WTC11 (cell line): ENCODE data around the gene DCTD. TPM values are rescaled to one million over a fixed set of nuclear protein-coding genes. Genes with fewer than 3 reads are reported as not detected.

ENCODE experiments used
- ATAC-seq: fragments of 200-7000 bp; cut with Tn5 transposase; 2 replicates; pipeline ENCODE4 v1.10.0; 2021; ENCODE audit warnings: mild to moderate bottlenecking, moderate library complexity
- CTCF ChIA-PET: fragments of 300-600 bp; sonication (Branson Sonifier 250); formaldehyde crosslinking; loops from one replicate; lab custom pipeline; 2021; ENCODE audit warnings: antibody characterized with exemption; lab: Charles Lee
- POLR2A ChIA-PET: fragments of 350-600 bp; sonication (Branson Sonifier 250); formaldehyde crosslinking; loops from one replicate; lab custom pipeline; 2021; ENCODE audit warnings: antibody characterized with exemption; lab: Charles Lee
- DNase-seq: peaks from one replicate; pipeline ENCODE4 v3.0.0; 2021; ENCODE audit warnings: low spot score
- H3K27ac Mint-ChIP-seq: 2 replicates; pipeline ENCODE4 v1.8.0; 2021; ENCODE audit warnings: mixed read lengths
- H3K27me3 Mint-ChIP-seq: 2 replicates; pipeline ENCODE4 v1.8.0; 2021; ENCODE audit warnings: low read depth, mild to moderate bottlenecking, moderate library complexity, mixed read lengths
- H3K36me3 Mint-ChIP-seq: 2 replicates; pipeline ENCODE4 v1.8.0; 2021; ENCODE audit warnings: mixed read lengths
- H3K4me1 Mint-ChIP-seq: 2 replicates; pipeline ENCODE4 v1.8.0; 2022; ENCODE audit warnings: mixed read lengths
- H3K4me3 Mint-ChIP-seq: 2 replicates; pipeline ENCODE4 v1.8.0; 2021; ENCODE audit warnings: mild to moderate bottlenecking, moderate library complexity, mixed read lengths
- H3K9me3 Mint-ChIP-seq: 2 replicates; pipeline ENCODE4 v1.8.0; 2021; ENCODE audit warnings: mixed read lengths
- AFF4 ChIP-seq: sonication (generic); formaldehyde crosslinking; IDR thresholded peaks from 2 replicates; pipeline ENCODE4 v1.8.1; 2023; ENCODE audit warnings: mild to moderate bottlenecking, missing genetic modification reagents, borderline replicate concordance
- ARID4B ChIP-seq: sonication (generic); formaldehyde crosslinking; IDR thresholded peaks from 2 replicates; pipeline ENCODE4 v1.8.0; 2023; ENCODE audit warnings: missing genetic modification reagents, mild to moderate bottlenecking, borderline replicate concordance
- ATF1 ChIP-seq: sonication (generic); formaldehyde crosslinking; IDR thresholded peaks from 2 replicates; pipeline ENCODE4 v1.8.1; 2023; ENCODE audit warnings: mild to moderate bottlenecking, moderate library complexity, missing genetic modification reagents
- ATF6 ChIP-seq: sonication (generic); formaldehyde crosslinking; IDR thresholded peaks from 2 replicates; pipeline ENCODE4 v1.8.1; 2023; ENCODE audit warnings: mild to moderate bottlenecking, missing genetic modification reagents
- CDX4 ChIP-seq: fragments of 250-450 bp; sonication (Bioruptor Pico); IDR thresholded peaks from 2 replicates; pipeline ENCODE4 v1.9.0; 2021; ENCODE audit warnings: moderate library complexity, mild to moderate bottlenecking, inconsistent platforms, borderline replicate concordance
- CREM ChIP-seq: sonication (generic); formaldehyde crosslinking; IDR thresholded peaks from 2 replicates; pipeline ENCODE4 v1.8.1; 2022; ENCODE audit warnings: mild to moderate bottlenecking, missing genetic modification reagents, moderate library complexity
- CTCF ChIP-seq: fragments of 200-600 bp; IDR thresholded peaks from 2 replicates; pipeline ENCODE4 v1.8.0; 2022; ENCODE audit warnings: antibody characterized with exemption
- ETV6 ChIP-seq: sonication (generic); formaldehyde crosslinking; IDR thresholded peaks from 2 replicates; pipeline ENCODE4 v1.8.1; 2022; ENCODE audit warnings: mild to moderate bottlenecking, missing genetic modification reagents
- FOXP1 ChIP-seq: sonication (generic); formaldehyde crosslinking; IDR thresholded peaks from 2 replicates; pipeline ENCODE4 v1.8.0; 2022; ENCODE audit warnings: missing genetic modification reagents, mild to moderate bottlenecking, moderate library complexity, borderline replicate concordance
- GABPB1 ChIP-seq: sonication (generic); formaldehyde crosslinking; IDR thresholded peaks from 2 replicates; pipeline ENCODE4 v1.8.1; 2023; ENCODE audit warnings: mild to moderate bottlenecking, missing genetic modification reagents
- GTF2I ChIP-seq: fragments of 250-450 bp; sonication (Bioruptor Pico); conservative IDR thresholded peaks from 2 replicates; pipeline ENCODE4 v1.4.0; 2021; ENCODE audit warnings: mild to moderate bottlenecking
- NR3C1 ChIP-seq: sonication (generic); formaldehyde crosslinking; conservative IDR thresholded peaks from 2 replicates; pipeline ENCODE4 v1.8.1; 2023; ENCODE audit warnings: low read depth, mild to moderate bottlenecking, missing genetic modification reagents
- OVOL2 ChIP-seq: fragments of 250-450 bp; sonication (Bioruptor Pico); IDR thresholded peaks from 2 replicates; pipeline ENCODE4 v1.9.0; 2021; ENCODE audit warnings: mild to moderate bottlenecking, borderline replicate concordance
- PREB ChIP-seq: sonication (generic); formaldehyde crosslinking; IDR thresholded peaks from 2 replicates; pipeline ENCODE4 v1.8.1; 2022; ENCODE audit warnings: mild to moderate bottlenecking, missing genetic modification reagents, moderate library complexity, borderline replicate concordance
- SP1 ChIP-seq: sonication (generic); formaldehyde crosslinking; conservative IDR thresholded peaks from 2 replicates; pipeline ENCODE4 v1.8.1; 2022; ENCODE audit warnings: missing genetic modification reagents
- ZNF121 ChIP-seq: sonication (generic); formaldehyde crosslinking; IDR thresholded peaks from 2 replicates; pipeline ENCODE4 v1.8.0; 2023; ENCODE audit warnings: missing genetic modification reagents
- ZNF263 ChIP-seq: sonication (generic); formaldehyde crosslinking; IDR thresholded peaks from 2 replicates; pipeline ENCODE4 v1.8.1; 2022; ENCODE audit warnings: low read depth, mild to moderate bottlenecking, moderate library complexity, missing genetic modification reagents
- ZNF423 ChIP-seq: fragments of 250-450 bp; sonication (Bioruptor Pico); IDR thresholded peaks from 2 replicates; pipeline ENCODE4 v2.1.2; 2022; ENCODE audit warnings: mild to moderate bottlenecking, moderate library complexity
- ZSCAN18 ChIP-seq: fragments of 250-450 bp; sonication (Bioruptor Pico); IDR thresholded peaks from 2 replicates; pipeline ENCODE4 v2.1.2; 2022; ENCODE audit warnings: mild to moderate bottlenecking, moderate library complexity
- total RNA-seq: library from RNA; stranded (reverse); gene quantifications from 3 replicates; pipeline ENCODE4 v1.2.3, GENCODE V29; 2021

Gene DCTD
- total RNA-seq, 1 experiment from 2014 or later, result 56.8 TPM

GRCh38 chr4:182925298-182925757 is 8.1 kb upstream of the DCTD start:
- ChIA-PET POLR2A (no interaction called here), CTCF (interaction anchor here (0.5 to 6.8 kb wide), 44 partner anchors 9 to 1168 kb away, joined by 3 to 47 read pairs (median 4); no protein-coding TSS in a partner anchor)
- Mint-ChIP-seq H3K4me3 (no peak overlapping the region), H3K27ac (no peak overlapping the region), H3K9me3 (no peaks in the 10 kb centered on the region), H3K27me3 (no peaks in the 10 kb centered on the region), H3K4me1 (peaks cover 6% of the 10 kb centered on the region; the same call in 1 of the 2 replicates), H3K36me3 (no peaks in the 10 kb centered on the region)
- DNase-seq, result peak; percentile 81
- ATAC-seq, result peak; percentile 97
- TF ChIP-seq ZNF423 (CRISPR knock-in tag), result 0 out of 2 replicates have a peak, but pooled peaks have one; percentile 4
- TF ChIP-seq CREM, result no peak
- TF ChIP-seq GABPB1 (CRISPR knock-in tag), result 0 out of 2 replicates have a peak, but pooled peaks have one; percentile 15
- no peak for TF ChIP-seq NR3C1 (CRISPR knock-in tag)
- TF ChIP-seq ZSCAN18, result no peak
- TF ChIP-seq OVOL2 (CRISPR knock-in tag), result no peak
- TF ChIP-seq ARID4B (CRISPR knock-in tag), result no peak
- peak; percentile 79 for TF ChIP-seq GTF2I (CRISPR knock-in tag)
- no peak for TF ChIP-seq CDX4 (CRISPR knock-in tag)
- TF ChIP-seq ETV6 (CRISPR knock-in tag), result 0 out of 2 replicates have a peak, but pooled peaks have one; percentile 15
- TF ChIP-seq FOXP1, result no peak
- no peak for TF ChIP-seq ATF1 (CRISPR knock-in tag)
- no peak for TF ChIP-seq ATF6
- no peak for TF ChIP-seq PREB (CRISPR knock-in tag)
- TF ChIP-seq AFF4 (CRISPR knock-in tag), result peak; percentile 23; the same call in 1 of the 2 replicates
- TF ChIP-seq CTCF, result peak; percentile 25; the same call in 1 of the 2 replicates
- peak; percentile 12; the same call in 1 of the 2 replicates for TF ChIP-seq ZNF121 (CRISPR knock-in tag)
- TF ChIP-seq SP1 (CRISPR knock-in tag), result no peak
- no peak for TF ChIP-seq ZNF263 (CRISPR knock-in tag)
